Ishikawa (cell line): ENCODE results near the gene ALX4.

Experiments used
- CREB1 ChIP-seq: IDR thresholded peaks from 2 replicates; pipeline ENCODE4 v1.6.1; 2012; ENCODE audit warnings: low read depth
- RAD21 ChIP-seq: IDR thresholded peaks from 2 replicates; pipeline ENCODE4 v1.6.1; 2012; ENCODE audit warnings: low read depth
- YY1 ChIP-seq: IDR thresholded peaks from 2 replicates; pipeline ENCODE4 v1.6.1; 2012; ENCODE audit warnings: low read depth
- TF ChIP-seq, protein P1 (sequence below): IDR thresholded peaks from 2 replicates; pipeline ENCODE4 v1.6.1; 2012; ENCODE audit warnings: low read depth, mild to moderate bottlenecking

DNA sequence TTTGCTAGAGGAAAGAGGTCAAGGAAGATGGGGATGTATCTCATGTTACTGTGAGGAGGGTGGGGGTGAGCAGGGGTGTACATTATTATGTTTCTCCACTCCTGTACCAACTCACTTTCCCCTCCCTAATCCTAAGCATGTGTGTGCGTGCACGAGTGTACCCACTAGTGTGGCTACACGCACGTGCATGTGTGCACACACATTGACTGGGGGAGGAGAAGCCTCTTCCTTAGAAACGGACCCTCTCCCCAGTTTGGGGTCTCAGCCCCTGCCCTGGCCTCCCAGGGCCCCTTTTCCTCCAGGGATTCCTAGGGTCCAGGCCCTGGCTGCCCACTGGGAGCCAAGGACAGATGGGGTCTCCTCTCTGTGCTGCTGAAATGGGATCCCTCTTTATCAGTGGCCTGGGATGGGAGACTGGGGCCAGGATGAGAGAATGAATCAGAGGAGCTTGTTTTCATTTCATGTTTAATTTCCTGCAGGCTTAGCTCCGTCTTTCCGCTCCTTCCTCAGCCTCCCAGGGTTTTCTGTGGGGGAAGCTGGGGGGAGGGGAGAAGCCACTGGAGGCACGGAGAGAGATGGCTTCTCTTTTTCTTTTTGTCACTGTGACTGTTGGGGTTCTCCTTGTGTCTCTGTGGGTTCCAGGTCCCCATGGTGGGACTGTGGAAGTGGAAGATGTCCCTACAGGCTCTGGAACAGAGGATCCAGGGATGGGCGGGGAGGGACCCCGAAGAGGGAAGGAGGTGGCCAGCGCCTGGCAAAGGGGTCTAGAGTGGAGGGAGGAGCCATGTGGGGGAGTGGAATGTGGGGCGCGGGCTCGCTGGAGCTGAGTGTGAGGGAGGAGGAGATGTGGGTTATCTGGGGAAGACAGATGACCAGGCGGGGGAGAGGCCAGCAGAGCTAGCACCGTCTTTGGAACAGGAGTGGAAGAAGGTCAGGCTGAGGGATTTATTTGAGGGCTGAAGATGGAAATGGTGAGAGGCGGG, 40.3 kb downstream of the ALX4 start:
- TF ChIP-seq CREB1 (no peak), YY1 (no peak), RAD21 (no peak)
- TF ChIP-seq, protein P1, sequence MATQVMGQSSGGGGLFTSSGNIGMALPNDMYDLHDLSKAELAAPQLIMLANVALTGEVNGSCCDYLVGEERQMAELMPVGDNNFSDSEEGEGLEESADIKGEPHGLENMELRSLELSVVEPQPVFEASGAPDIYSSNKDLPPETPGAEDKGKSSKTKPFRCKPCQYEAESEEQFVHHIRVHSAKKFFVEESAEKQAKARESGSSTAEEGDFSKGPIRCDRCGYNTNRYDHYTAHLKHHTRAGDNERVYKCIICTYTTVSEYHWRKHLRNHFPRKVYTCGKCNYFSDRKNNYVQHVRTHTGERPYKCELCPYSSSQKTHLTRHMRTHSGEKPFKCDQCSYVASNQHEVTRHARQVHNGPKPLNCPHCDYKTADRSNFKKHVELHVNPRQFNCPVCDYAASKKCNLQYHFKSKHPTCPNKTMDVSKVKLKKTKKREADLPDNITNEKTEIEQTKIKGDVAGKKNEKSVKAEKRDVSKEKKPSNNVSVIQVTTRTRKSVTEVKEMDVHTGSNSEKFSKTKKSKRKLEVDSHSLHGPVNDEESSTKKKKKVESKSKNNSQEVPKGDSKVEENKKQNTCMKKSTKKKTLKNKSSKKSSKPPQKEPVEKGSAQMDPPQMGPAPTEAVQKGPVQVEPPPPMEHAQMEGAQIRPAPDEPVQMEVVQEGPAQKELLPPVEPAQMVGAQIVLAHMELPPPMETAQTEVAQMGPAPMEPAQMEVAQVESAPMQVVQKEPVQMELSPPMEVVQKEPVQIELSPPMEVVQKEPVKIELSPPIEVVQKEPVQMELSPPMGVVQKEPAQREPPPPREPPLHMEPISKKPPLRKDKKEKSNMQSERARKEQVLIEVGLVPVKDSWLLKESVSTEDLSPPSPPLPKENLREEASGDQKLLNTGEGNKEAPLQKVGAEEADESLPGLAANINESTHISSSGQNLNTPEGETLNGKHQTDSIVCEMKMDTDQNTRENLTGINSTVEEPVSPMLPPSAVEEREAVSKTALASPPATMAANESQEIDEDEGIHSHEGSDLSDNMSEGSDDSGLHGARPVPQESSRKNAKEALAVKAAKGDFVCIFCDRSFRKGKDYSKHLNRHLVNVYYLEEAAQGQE = no peak
